Measurements from ENCODE around the gene UBE2F. TPM values are rescaled to one million over a fixed set of nuclear protein-coding genes. Genes with fewer than 3 reads are reported as not detected.
A peak's percentile ranks its signal among the peaks of the same experiment; 100 is the strongest.

Gene UBE2F
- total RNA-seq, 1 experiment from 2014 or later, result 62.1 TPM

DNA sequence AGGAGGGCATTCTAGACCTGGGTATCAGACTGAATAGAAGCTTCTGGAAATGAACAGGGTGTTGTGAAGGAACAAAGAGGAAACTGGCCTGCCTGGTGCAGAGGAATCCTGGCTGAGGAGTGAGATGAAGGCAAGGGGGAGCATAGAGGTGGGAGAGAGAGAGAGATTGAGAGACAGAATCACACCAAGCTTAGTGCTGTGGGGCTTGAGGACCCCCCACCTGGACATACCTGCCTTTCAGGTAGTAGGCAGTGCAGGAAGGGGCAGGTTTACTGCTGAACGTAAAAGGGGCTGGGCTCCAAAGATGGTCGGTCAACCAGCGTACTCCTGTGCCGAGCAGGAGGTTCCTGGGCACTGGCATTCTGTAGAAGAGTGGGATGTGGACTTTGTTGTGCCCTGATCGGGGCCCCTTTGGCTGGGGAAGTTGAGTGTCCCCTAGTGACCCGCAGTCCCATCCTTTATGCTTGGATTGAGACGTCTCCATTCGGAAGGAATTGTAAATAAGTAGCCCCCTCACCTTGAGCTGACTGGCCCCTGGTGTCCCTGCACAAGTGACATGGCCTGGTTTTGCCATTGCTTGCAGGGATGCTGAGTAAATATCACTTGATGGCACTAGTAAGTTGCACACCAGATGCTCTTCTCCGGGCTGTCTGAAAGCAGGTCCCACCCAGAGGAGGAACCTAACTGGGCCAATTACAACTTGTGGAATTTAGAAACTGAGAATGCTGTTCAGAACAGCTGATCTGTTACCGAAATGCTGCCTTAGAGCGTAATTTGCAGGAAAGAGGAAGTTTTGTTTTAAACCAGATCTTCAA lies 1.4 kb downstream of the UBE2F start:
- Mint-ChIP-seq H3K4me1 (peaks cover 30% of the 10 kb centered on the region in 2 experiments), H3K9me3 (peaks cover 0 to 3% of the 10 kb centered on the region in 2 experiments; a peak in 2 of 5 replicates), H3K27ac (peak overlapping the region in 1 of 3 experiments; percentile 68; a peak in 1 of 7 replicates), H3K27me3 (ENCODE audit: low read depth) (no peaks in the 10 kb centered on the region; the same call in 1 of the 2 replicates), H3K4me3 (peak overlapping the region; percentile 85 to 92), H3K36me3 (ENCODE audit: insufficient read depth in 1 of 3, low read depth in 3 of 3) (peaks cover 5 to 12% (median 11%) of the 10 kb centered on the region in 3 experiments)
- Histone ChIP-seq H3K9me3 (ENCODE audit: control insufficient read depth, low read depth, low read length) (no peaks in the 10 kb centered on the region), H2BK20ac (ENCODE audit: low read depth, low read length, poor library complexity, severe bottlenecking) (no peak overlapping the region), H4K8ac (replicated peaks; ENCODE audit: insufficient read length, low read depth, low read length) (no peak overlapping the region), H3T11ph (ENCODE audit: low read length) (no peak overlapping the region), H4K5ac (ENCODE audit: insufficient read length, low read depth, low read length) (no peak overlapping the region), H2BK15ac (ENCODE audit: low read depth, low read length) (peak overlapping the region; percentile 32; the same call in 1 of the 2 replicates), H3K4me1 (ENCODE audit: insufficient read depth, low read length) (peaks cover 6% of the 10 kb centered on the region), H2AFZ (ENCODE audit: low read length) (no peak overlapping the region), H2BK120ac (ENCODE audit: low read depth, low read length, poor library complexity, severe bottlenecking) (no peak overlapping the region), H2BK12ac (ENCODE audit: insufficient read length, low read depth, low read length) (no peak overlapping the region), H4K20me1 (ENCODE audit: control insufficient read depth, insufficient read depth, insufficient read length) (peaks cover 2% of the 10 kb centered on the region), H2BK5ac (ENCODE audit: insufficient read length, low read length) (no peak overlapping the region), H3K9ac (ENCODE audit: extremely low read depth, insufficient read length, low read length) (peak overlapping the region; percentile 0), H4K91ac (ENCODE audit: insufficient read length, low read depth, low read length) (no peak overlapping the region), H2AK5ac (ENCODE audit: insufficient read length, low read length) (no peak overlapping the region), H3K27me3 (ENCODE audit: insufficient read depth, low read length) (no peaks in the 10 kb centered on the region), H3K14ac (ENCODE audit: insufficient read depth, low read length) (no peak overlapping the region), H3K18ac (ENCODE audit: insufficient read length, low read depth, low read length) (no peak overlapping the region), H3K23me2 (ENCODE audit: insufficient read length, low read depth, low read length, poor library complexity, severe bottlenecking) (peaks cover 10% of the 10 kb centered on the region), H3K79me1 (ENCODE audit: insufficient read depth, low read depth, low read length, poor library complexity, severe bottlenecking) (peaks cover 15% of the 10 kb centered on the region), H3K27ac (ENCODE audit: insufficient read length, low read depth, low read length) (no peak overlapping the region), H3K4me2 (ENCODE audit: insufficient read depth, insufficient read length, low read length) (peak overlapping the region; percentile 82), H3K4ac (ENCODE audit: low read depth, low read length) (no peak overlapping the region), H3K23ac (ENCODE audit: insufficient read length, low read depth, low read length) (no peak overlapping the region), H3K79me2 (ENCODE audit: insufficient read depth, low read length) (peaks cover 38% of the 10 kb centered on the region; the same call in 1 of the 2 replicates), H3K56ac (ENCODE audit: insufficient read length, low read depth, low read length) (no peak overlapping the region)
- DNase-seq, result peak; percentile 43
- WGBS (ENCODE audit: extremely low coverage, insufficient read length, low lambda C conversion rate), result no CpG with 5 or more reads among the region's 11 CpGs
- TF ChIP-seq, protein P1, sequence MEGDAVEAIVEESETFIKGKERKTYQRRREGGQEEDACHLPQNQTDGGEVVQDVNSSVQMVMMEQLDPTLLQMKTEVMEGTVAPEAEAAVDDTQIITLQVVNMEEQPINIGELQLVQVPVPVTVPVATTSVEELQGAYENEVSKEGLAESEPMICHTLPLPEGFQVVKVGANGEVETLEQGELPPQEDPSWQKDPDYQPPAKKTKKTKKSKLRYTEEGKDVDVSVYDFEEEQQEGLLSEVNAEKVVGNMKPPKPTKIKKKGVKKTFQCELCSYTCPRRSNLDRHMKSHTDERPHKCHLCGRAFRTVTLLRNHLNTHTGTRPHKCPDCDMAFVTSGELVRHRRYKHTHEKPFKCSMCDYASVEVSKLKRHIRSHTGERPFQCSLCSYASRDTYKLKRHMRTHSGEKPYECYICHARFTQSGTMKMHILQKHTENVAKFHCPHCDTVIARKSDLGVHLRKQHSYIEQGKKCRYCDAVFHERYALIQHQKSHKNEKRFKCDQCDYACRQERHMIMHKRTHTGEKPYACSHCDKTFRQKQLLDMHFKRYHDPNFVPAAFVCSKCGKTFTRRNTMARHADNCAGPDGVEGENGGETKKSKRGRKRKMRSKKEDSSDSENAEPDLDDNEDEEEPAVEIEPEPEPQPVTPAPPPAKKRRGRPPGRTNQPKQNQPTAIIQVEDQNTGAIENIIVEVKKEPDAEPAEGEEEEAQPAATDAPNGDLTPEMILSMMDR (conservative IDR thresholded peaks at IDR 0.05), result no peak

Measured in H9 (cell line).